Measurements from ENCODE around the gene SLC26A6.

- TF ChIP-seq CTCF (IDR thresholded peaks at IDR 0.05) (no peak), POLR2A (IDR thresholded peaks at IDR 0.05) (no peak)
Observed at GRCh38 chr3:48630833-48631232, 4.4 kb downstream of the SLC26A6 start.

Data from esophagus squamous epithelium (tissue), 4 donors.